ENCODE results near the gene MAFB.

Gene MAFB

DNA sequence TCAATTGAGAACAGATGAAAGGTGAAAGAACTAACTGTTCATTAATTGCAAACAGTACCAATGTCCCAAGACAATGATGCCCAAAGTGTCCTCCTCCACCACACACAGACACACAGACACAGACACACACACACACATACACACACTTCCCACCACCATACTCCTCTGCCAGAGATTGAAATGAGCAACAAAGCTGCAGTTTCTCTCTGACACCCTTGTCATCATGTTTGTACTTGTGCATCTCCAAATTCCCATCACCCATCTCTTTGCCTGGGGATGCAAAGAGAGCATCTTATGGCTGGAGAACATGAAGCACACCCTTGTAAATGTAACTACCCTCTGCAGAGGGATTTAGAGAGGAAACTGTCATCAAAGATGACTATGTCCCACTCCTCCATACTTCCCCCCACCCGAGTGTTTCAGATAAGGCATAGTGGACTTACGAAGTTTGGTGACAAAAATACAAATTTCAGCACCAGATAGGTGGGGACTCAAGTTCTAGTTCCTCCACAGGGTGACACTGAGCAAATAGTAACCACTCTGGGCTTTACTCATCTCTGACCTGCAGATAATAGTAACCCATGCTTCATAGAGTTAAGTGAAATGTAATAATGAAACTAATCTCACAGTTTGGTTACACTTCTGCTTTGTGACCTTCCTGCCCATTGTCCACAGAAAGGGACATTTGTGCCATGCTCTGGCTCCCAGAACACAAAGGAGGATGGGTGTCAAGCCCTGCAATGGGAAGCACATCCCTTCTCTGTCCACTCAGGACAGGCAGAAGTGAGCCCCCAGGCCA is 8.7 kb downstream of the MAFB start:
- in situ Hi-C loops (cut with MboI; ENCODE audit: low pct_unique_long_range_greater_than_20kb, low sequenced_read_pairs, unreplicated experiment) = loop anchor here (25.0 kb wide), 1 partner anchor 793 kb away; no protein-coding TSS in a partner anchor
- peak; percentile 74 for DNase-seq (ENCODE audit: low spot score)
- no peak for TF ChIP-seq CTCF (IDR thresholded peaks at IDR 0.05; ENCODE audit: extremely low read depth, insufficient read depth, missing control alignments)

DNA sequence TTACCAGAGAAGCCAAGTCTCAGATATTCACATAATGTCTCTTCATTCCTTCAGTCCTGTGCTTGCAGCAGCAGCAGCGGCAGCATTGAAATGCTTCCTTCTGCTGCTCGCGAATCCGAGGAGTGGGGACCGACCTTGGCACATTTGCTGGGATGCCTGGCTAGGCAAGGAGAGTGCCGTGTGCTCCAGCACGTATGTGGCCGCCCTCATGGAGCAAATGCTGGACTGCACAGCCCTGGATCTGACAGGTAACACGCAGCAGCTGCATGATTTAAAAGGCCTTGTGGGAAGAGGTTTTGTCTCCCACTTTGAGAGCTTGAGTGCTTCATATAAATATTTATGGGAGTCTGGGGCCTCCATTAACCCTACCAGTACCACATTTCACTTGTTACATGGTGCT is 9.9 kb downstream of the MAFB start:
- TF ChIP-seq CTCF (IDR thresholded peaks at IDR 0.05; ENCODE audit: extremely low read depth, insufficient read depth, missing control alignments) = no peak
- no peak for DNase-seq (ENCODE audit: low spot score)
- in situ Hi-C loops (cut with MboI; ENCODE audit: low pct_unique_long_range_greater_than_20kb, low sequenced_read_pairs, unreplicated experiment) = loop anchor here (25.0 kb wide), 1 partner anchor 792 kb away; no protein-coding TSS in a partner anchor

- no peak for DNase-seq (ENCODE audit: low spot score)
- in situ Hi-C loops (cut with MboI; ENCODE audit: low pct_unique_long_range_greater_than_20kb, low sequenced_read_pairs, unreplicated experiment) = loop anchor here (25.0 kb wide), 1 partner anchor 791 kb away; no protein-coding TSS in a partner anchor
- no peak for TF ChIP-seq CTCF (IDR thresholded peaks at IDR 0.05; ENCODE audit: extremely low read depth, insufficient read depth, missing control alignments)
Observed at GRCh38 chr20:40678286-40678875, 10.7 kb downstream of the MAFB start.

- TF ChIP-seq CTCF (IDR thresholded peaks at IDR 0.05; ENCODE audit: extremely low read depth, insufficient read depth, missing control alignments) = no peak
- in situ Hi-C loops (cut with MboI; ENCODE audit: low pct_unique_long_range_greater_than_20kb, low sequenced_read_pairs, unreplicated experiment) = loop anchor here (25.0 kb wide), 1 partner anchor 790 kb away; no protein-coding TSS in a partner anchor
Observed at GRCh38 chr20:40677343-40677924, 11.6 kb downstream of the MAFB start.

DNA sequence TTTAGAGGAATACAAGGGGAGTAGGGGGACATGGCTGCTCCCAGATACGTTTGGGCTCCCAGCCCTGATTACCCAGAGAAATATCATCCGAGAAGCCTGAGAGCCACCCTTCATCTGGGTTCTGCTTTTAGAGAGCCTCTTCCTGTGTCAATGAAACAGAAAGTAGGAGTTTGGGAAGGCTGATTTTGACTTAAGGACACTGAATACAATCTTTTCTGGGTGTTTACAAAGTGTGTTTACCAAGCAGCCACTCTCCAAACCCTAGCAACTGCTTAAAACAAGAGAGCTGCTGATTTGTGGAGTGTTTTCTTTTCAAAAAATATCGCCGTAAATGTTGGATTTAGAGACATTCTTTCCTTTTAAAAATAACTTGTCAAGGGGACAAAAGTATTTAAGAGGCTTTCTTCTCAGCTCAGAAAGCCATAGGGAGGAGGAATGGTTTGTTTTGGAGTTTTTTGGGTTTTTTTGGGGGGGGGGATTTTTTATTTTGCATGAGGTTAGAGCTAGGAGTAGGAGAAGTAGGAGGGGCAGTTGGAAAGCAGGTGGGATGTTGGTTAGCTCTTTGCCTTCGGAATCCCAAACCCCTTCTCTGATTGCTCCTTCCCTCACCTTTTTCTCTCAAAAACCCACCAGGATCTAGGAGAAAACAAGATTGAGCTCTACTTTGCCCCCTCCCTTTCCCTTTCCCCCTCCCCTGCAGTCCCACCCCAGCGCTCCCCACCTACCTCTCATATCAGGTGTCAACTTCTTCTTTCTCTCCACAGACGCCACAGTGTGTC is 12.4 kb downstream of the MAFB start:
- DNase-seq (ENCODE audit: low spot score) = no peak
- no peak for TF ChIP-seq CTCF (IDR thresholded peaks at IDR 0.05; ENCODE audit: extremely low read depth, insufficient read depth, missing control alignments)
- in situ Hi-C loops (cut with MboI; ENCODE audit: low pct_unique_long_range_greater_than_20kb, low sequenced_read_pairs, unreplicated experiment) = loop anchor here (25.0 kb wide), 1 partner anchor 789 kb away; no protein-coding TSS in a partner anchor

More at GRCh38 chr20:40677343-40677924, 11.6 kb downstream of the MAFB start:
- DNase-seq (ENCODE audit: low spot score) = no peak
